CD14-positive monocyte (primary cell): ENCODE results near the gene SUCO. TPM values are rescaled to one million over a fixed set of nuclear protein-coding genes. Genes with fewer than 3 reads are reported as not detected.

ENCODE experiments used
- DNase-seq, 3 donors: peaks; one replicate each; pipeline ENCODE4 v3.0.0-alpha.2; 2011 to 2022
- H2AFZ ChIP-seq: 2 replicates; pipeline ENCODE4 v1.6.0; 2012; ENCODE audit warnings: mild to moderate bottlenecking, low read depth, low read length, inconsistent platforms; ENCODE audit not compliant: insufficient read depth, poor library complexity, severe bottlenecking
- H3K27ac ChIP-seq, 2 donors: 1 replicate in 1 of 2; 2 replicates in 1 of 2; pipeline ENCODE4 v1.5.1; 2012 to 2013; ENCODE audit warnings: low read length in 2 of 2, control low read depth in 1 of 2, inconsistent platforms in 1 of 2, low read depth in 1 of 2, mild to moderate bottlenecking in 1 of 2
- H3K27me3 ChIP-seq, 2 donors: one replicate each; pipeline versions ENCODE4 v1.6.0 to v1.6.1; 2011 to 2013; ENCODE audit warnings: low read length in 2 of 2; ENCODE audit not compliant: control insufficient read depth in 2 of 2, insufficient read depth in 2 of 2
- H3K36me3 ChIP-seq, 2 donors: replicated peaks in 1 of 2; 1 replicate in 1 of 2; 2 replicates in 1 of 2; pipeline versions ENCODE4 v1.5.1 to v1.6.1; 2012 to 2013; ENCODE audit warnings: low read length in 2 of 2, control low read depth in 1 of 2, inconsistent platforms in 1 of 2, mild to moderate bottlenecking in 1 of 2; ENCODE audit not compliant: insufficient read depth in 2 of 2, control insufficient read depth in 1 of 2
- H3K4me1 ChIP-seq, 2 donors: 1 replicate in 1 of 2; 2 replicates in 1 of 2; pipeline versions ENCODE4 v1.5.1 to v1.6.1; 2012 to 2013; ENCODE audit warnings: low read length in 2 of 2, control low read depth in 1 of 2, inconsistent platforms in 1 of 2, mild to moderate bottlenecking in 1 of 2, moderate library complexity in 1 of 2; ENCODE audit not compliant: insufficient read depth in 2 of 2, control insufficient read depth in 1 of 2
- H3K4me2 ChIP-seq: replicated peaks from 2 replicates; pipeline ENCODE3; 2012; ENCODE audit warnings: low read length, moderate library complexity, mild to moderate bottlenecking; ENCODE audit not compliant: poor library complexity, severe bottlenecking; ENCODE audit errors: extremely low read depth
- H3K4me3 ChIP-seq, 3 experiments: fragments of 200-600 bp in 1 of 3; sonication (generic) in 1 of 3; replicated peaks in 1 of 3; 1 replicate in 2 of 3; 2 replicates in 1 of 3; pipeline ENCODE4 v1.5.1; 2011 to 2013; ENCODE audit warnings: low read length in 3 of 3, mild to moderate bottlenecking in 3 of 3, control low read depth in 2 of 3, low read depth in 2 of 3, inconsistent platforms in 1 of 3, moderate library complexity in 1 of 3
- H3K79me2 ChIP-seq: 2 replicates; pipeline ENCODE4 v1.6.0; 2012; ENCODE audit warnings: mild to moderate bottlenecking, control low read depth, inconsistent platforms, low read length, moderate library complexity; ENCODE audit not compliant: insufficient read depth
- H3K9ac ChIP-seq: 2 replicates; pipeline ENCODE4 v1.6.0; 2017; ENCODE audit warnings: low read length, mild to moderate bottlenecking; ENCODE audit not compliant: insufficient read depth, poor library complexity, severe bottlenecking
- H3K9me3 ChIP-seq, 2 donors: replicated peaks in 1 of 2; 1 replicate in 1 of 2; 2 replicates in 1 of 2; pipeline versions ENCODE4 v1.5.1 to v1.6.1; 2012 to 2013; ENCODE audit warnings: low read length in 2 of 2, control low read depth in 1 of 2; ENCODE audit not compliant: control insufficient read depth in 1 of 2, insufficient read depth in 1 of 2
- H4K20me1 ChIP-seq: 2 replicates; pipeline ENCODE4 v1.6.0; 2012; ENCODE audit warnings: mild to moderate bottlenecking, low read length, control low read depth, moderate library complexity; ENCODE audit not compliant: insufficient read depth
- H3K27ac Mint-ChIP-seq, 7 donors: one replicate each; pipeline ENCODE4 v1.8.0; 2020; ENCODE audit warnings: mild to moderate bottlenecking in 7 of 7, mixed read lengths in 7 of 7, moderate library complexity in 6 of 7, inconsistent platforms in 2 of 7
- H3K27me3 Mint-ChIP-seq, 3 donors: one replicate each; pipeline ENCODE4 v1.8.0; 2021 to 2022; ENCODE audit warnings: low read depth in 3 of 3, mild to moderate bottlenecking in 3 of 3, mixed read lengths in 3 of 3, moderate library complexity in 3 of 3, inconsistent platforms in 1 of 3
- H3K36me3 Mint-ChIP-seq, 2 donors: one replicate each; pipeline ENCODE4 v1.8.0; 2020; ENCODE audit warnings: mixed read lengths in 2 of 2, inconsistent platforms in 1 of 2, mild to moderate bottlenecking in 1 of 2
- H3K4me1 Mint-ChIP-seq: one replicate; pipeline ENCODE4 v1.8.0; 2020; ENCODE audit warnings: mild to moderate bottlenecking, mixed read lengths
- H3K4me3 Mint-ChIP-seq, 2 donors: one replicate each; pipeline ENCODE4 v1.8.0; 2020; ENCODE audit warnings: mild to moderate bottlenecking in 2 of 2, mixed read lengths in 2 of 2, moderate library complexity in 1 of 2
- H3K9me3 Mint-ChIP-seq, 7 donors: one replicate each; pipeline ENCODE4 v1.8.0; 2020 to 2022; ENCODE audit warnings: mixed read lengths in 7 of 7, mild to moderate bottlenecking in 6 of 7, moderate library complexity in 6 of 7, inconsistent platforms in 2 of 7
- WGBS: methylation state at CpG from one replicate; pipeline ENCODE4 v1.1.5; 2013; ENCODE audit warnings: missing lambda C conversion rate; ENCODE audit not compliant: insufficient coverage; 5-methylcytosine and 5-hydroxymethylcytosine counted together
- intact Hi-C, 2 donors: fragments of 100-400 bp; cut with micrococcal nuclease; formaldehyde crosslinking; loops; one replicate each; pipeline versions ENCODE4 v1.15.0 to v1.15.1; 2023
- polyA plus RNA-seq, 3 donors: library from polyadenylated mRNA; depleted of rRNA in 1 of 3; unstranded in 2 of 3; stranded (reverse) in 1 of 3; fragments of 300-500 nt in 2 of 3; fragments of >200 nt in 1 of 3; fragmentation: Illumina TruSeq in 2 of 3; gene quantifications; 1 replicate in 2 of 3; 2 replicates in 1 of 3; pipeline ENCODE4 v1.2.3, GENCODE V29; 2012 to 2021
- TF ChIP-seq, protein P1 (sequence below): fragments of 200-600 bp; IDR thresholded peaks from one replicate; pipeline ENCODE4 v1.8.0; 2022; ENCODE audit warnings: antibody characterized with exemption, mild to moderate bottlenecking

Gene SUCO
- polyA plus RNA-seq, 3 donors: 6.8 to 8.5 (median 6.8) TPM

DNA sequence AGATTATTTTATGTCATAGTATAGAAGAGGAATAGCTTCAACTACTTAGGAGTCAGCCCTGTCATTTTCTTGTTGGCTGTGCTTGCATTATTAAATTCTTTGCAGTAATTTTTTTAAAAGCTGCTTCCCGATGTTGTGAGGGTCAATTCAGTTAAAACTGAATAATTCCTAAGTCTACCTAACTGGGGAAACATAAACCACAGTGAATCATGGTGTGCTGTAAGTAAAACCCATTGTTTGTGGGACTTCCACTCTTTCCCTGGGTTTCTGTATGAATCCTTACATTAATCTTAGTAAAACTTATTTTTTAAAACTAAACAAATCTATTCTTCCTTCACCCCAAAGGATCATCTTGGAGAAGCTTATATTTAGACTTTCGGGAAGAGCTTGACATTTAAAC is 4.4 kb downstream of the SUCO start:
- H3K4me3 Mint-ChIP-seq: no peak overlapping the region
- peaks cover 29 to 35% of the 10 kb centered on the region in 2 donors for H3K4me1 ChIP-seq
- intact Hi-C loops: loop anchor here in 1 of 2 donors (10.0 kb wide), 1 partner anchor 187 kb away; no protein-coding TSS in a partner anchor

DNA sequence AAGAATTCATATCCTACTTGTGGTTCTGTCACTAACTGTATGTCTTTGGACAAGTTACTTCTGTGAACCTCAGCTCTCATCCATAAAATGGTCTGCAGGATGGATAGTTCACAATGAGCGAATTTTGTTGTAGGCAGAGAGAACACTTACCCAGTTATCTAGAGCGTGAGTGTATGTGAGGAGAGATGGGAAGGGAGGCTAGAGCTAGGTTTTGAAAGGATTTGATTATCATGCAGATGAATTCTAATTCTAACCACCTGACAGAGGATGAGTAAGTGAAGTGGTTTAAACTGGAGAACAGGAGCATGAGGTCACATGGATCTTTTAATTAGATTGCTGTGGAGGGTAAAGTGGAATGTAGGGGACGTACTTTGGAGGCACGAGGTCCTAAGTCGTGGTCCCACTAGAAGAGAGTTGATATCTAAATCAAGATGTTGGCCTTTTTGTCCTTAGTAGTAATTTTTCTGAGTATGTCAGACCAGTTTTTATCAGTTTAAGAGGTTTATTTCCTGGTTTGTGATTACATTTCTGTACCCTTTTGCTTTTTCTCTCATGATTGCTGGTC is 5.0 kb downstream of the SUCO start:
- H4K20me1 ChIP-seq: peaks cover 78% of the 10 kb centered on the region
- intact Hi-C loops: loop anchor here in 1 of 2 donors (10.0 kb wide), 1 partner anchor 187 kb away; no protein-coding TSS in a partner anchor
- WGBS: no CpG with 5 or more reads among the region's 5 CpGs

More for the DNA sequence above, 4.4 kb downstream of the SUCO start:
- Mint-ChIP-seq H3K36me3 (peaks cover 0 to 2% of the 10 kb centered on the region in 2 donors), H3K4me1 (peaks cover 53% of the 10 kb centered on the region), H3K9me3 (no peaks in the 10 kb centered on the region), H3K27ac (peak overlapping the region in 2 of 7 donors; percentile 2 to 77), H3K27me3 (no peaks in the 10 kb centered on the region)
- no peaks in the 10 kb centered on the region for H3K9me3 ChIP-seq
- H3K27me3 ChIP-seq: no peaks in the 10 kb centered on the region
- TF ChIP-seq, protein P1, sequence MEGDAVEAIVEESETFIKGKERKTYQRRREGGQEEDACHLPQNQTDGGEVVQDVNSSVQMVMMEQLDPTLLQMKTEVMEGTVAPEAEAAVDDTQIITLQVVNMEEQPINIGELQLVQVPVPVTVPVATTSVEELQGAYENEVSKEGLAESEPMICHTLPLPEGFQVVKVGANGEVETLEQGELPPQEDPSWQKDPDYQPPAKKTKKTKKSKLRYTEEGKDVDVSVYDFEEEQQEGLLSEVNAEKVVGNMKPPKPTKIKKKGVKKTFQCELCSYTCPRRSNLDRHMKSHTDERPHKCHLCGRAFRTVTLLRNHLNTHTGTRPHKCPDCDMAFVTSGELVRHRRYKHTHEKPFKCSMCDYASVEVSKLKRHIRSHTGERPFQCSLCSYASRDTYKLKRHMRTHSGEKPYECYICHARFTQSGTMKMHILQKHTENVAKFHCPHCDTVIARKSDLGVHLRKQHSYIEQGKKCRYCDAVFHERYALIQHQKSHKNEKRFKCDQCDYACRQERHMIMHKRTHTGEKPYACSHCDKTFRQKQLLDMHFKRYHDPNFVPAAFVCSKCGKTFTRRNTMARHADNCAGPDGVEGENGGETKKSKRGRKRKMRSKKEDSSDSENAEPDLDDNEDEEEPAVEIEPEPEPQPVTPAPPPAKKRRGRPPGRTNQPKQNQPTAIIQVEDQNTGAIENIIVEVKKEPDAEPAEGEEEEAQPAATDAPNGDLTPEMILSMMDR: no peak
- no CpG with 5 or more reads among the region's 2 CpGs for WGBS
- no peak overlapping the region for H3K9ac ChIP-seq
- H3K79me2 ChIP-seq: peaks cover 93% of the 10 kb centered on the region
- H3K4me3 ChIP-seq: no peak overlapping the region
- no peaks in the 10 kb centered on the region for H3K36me3 ChIP-seq
- no peak overlapping the region for H3K4me2 ChIP-seq
- no peak for DNase-seq
- peaks cover 72% of the 10 kb centered on the region for H4K20me1 ChIP-seq
- H2AFZ ChIP-seq: no peak overlapping the region
- peak overlapping the region in 1 of 2 donors; percentile 12 for H3K27ac ChIP-seq

More for the DNA sequence above, 5.0 kb downstream of the SUCO start:
- H3K9ac ChIP-seq: no peak overlapping the region
- H3K9me3 ChIP-seq: no peaks in the 10 kb centered on the region
- H3K79me2 ChIP-seq: peaks cover 98% of the 10 kb centered on the region
- Mint-ChIP-seq H3K27me3 (no peaks in the 10 kb centered on the region), H3K9me3 (no peaks in the 10 kb centered on the region), H3K36me3 (peaks cover 2% of the 10 kb centered on the region in 2 donors), H3K4me3 (no peak overlapping the region), H3K4me1 (peaks cover 58% of the 10 kb centered on the region), H3K27ac (peak overlapping the region in 3 of 7 donors; percentile 2 to 77 (median 20))
- H3K27ac ChIP-seq: peak overlapping the region in 1 of 2 donors; percentile 12
- no peak overlapping the region for H3K4me2 ChIP-seq
- TF ChIP-seq, protein P1: no peak
- DNase-seq: no peak
- no peaks in the 10 kb centered on the region for H3K36me3 ChIP-seq
- H3K4me3 ChIP-seq: no peak overlapping the region
- no peaks in the 10 kb centered on the region for H3K27me3 ChIP-seq
- H3K4me1 ChIP-seq: peaks cover 30 to 40% of the 10 kb centered on the region in 2 donors
- H2AFZ ChIP-seq: no peak overlapping the region
